ENCODE data around the gene SMYD2. TPM values are rescaled to one million over a fixed set of nuclear protein-coding genes. Genes with fewer than 3 reads are reported as not detected.

Gene SMYD2, protein sequence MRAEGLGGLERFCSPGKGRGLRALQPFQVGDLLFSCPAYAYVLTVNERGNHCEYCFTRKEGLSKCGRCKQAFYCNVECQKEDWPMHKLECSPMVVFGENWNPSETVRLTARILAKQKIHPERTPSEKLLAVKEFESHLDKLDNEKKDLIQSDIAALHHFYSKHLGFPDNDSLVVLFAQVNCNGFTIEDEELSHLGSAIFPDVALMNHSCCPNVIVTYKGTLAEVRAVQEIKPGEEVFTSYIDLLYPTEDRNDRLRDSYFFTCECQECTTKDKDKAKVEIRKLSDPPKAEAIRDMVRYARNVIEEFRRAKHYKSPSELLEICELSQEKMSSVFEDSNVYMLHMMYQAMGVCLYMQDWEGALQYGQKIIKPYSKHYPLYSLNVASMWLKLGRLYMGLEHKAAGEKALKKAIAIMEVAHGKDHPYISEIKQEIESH
- 10 to 100 TPM; 14.5 to 45.2 (median 24.1) TPM for total RNA-seq
- long read RNA-seq, partial matches to known transcripts = 2 of 6 reads
- long read RNA-seq, other reads (novel, unspliced or antisense) = 0 of 6 reads

DNA sequence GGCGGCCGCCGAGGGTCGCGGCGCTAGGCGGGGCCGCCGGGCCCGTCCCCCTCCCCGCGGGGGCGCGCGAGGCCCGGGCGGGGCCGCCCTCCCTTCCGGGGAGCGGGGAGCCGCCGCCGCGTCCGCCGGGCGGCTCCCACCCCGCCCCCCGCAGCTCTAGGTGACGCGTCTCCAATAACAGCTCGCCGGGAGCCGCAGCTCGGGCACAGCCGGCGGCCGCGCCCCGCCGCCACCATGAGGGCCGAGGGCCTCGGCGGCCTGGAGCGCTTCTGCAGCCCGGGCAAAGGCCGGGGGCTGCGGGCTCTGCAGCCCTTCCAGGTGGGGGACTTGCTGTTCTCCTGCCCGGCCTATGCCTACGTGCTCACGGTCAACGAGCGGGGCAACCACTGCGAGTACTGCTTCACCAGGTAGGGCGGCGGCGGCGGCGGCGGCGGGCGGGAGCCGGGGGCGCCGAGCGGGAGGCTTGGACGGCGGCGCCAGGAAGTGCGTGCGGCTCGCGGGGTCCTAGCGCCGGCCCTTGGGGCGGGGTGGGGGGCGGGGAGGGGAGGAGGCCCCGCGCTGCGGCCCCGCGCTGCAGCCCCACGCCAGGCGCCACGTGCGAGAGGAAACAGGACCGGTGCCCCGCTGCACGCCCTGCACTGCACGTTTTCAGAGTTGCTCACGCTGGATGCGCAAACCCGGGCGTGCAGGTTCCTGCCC, at the start of gene SMYD2:
SMYD2 (plus strand) TSS at position 139 of the 699 bp plus-strand sequence; CDS start at position 235, 96 bp downstream.
- intact Hi-C loops (cut with DNase I) = loop anchor here in 1 of 2 donors (5.0 kb wide), 1 partner anchor 46 kb away; no protein-coding TSS in a partner anchor
- Histone ChIP-seq H3K36me3 (no peaks in the 10 kb centered on the region), H3K4me3 (peak within 1 kb of the TSS; percentile 59 to 94 (median 82)), H3K27me3 (no peaks in the 10 kb centered on the region), H3K9me3 (no peaks in the 10 kb centered on the region), H3K4me1 (peaks cover 0 to 18% (median 2%) of the 10 kb centered on the region in 4 donors), H3K27ac (peak within 1 kb of the TSS; percentile 75 to 96 (median 90))
- peak; percentile 74 to 84 (median 80) for ATAC-seq
- TF ChIP-seq POLR2A (IDR thresholded peaks at IDR 0.05) = peak; percentile 86
- TF ChIP-seq, protein P1, sequence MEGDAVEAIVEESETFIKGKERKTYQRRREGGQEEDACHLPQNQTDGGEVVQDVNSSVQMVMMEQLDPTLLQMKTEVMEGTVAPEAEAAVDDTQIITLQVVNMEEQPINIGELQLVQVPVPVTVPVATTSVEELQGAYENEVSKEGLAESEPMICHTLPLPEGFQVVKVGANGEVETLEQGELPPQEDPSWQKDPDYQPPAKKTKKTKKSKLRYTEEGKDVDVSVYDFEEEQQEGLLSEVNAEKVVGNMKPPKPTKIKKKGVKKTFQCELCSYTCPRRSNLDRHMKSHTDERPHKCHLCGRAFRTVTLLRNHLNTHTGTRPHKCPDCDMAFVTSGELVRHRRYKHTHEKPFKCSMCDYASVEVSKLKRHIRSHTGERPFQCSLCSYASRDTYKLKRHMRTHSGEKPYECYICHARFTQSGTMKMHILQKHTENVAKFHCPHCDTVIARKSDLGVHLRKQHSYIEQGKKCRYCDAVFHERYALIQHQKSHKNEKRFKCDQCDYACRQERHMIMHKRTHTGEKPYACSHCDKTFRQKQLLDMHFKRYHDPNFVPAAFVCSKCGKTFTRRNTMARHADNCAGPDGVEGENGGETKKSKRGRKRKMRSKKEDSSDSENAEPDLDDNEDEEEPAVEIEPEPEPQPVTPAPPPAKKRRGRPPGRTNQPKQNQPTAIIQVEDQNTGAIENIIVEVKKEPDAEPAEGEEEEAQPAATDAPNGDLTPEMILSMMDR (IDR thresholded peaks at IDR 0.05) = peak in 1 of 4 donors; percentile 11
- no CpG with 5 or more reads among the region's 94 CpGs for WGBS (ENCODE audit: insufficient coverage, low coverage, low lambda C conversion rate, missing lambda C conversion rate)
- DNase-seq = peak; percentile 79 to 83 (median 83)

- 70% methylated on average over 9 of the region's 9 CpGs for WGBS (ENCODE audit: insufficient coverage, low coverage, low lambda C conversion rate, missing lambda C conversion rate)
- TF ChIP-seq, protein P1 (IDR thresholded peaks at IDR 0.05) = no peak
- no peak for TF ChIP-seq POLR2A (IDR thresholded peaks at IDR 0.05)
- Histone ChIP-seq H3K4me3 (no peak overlapping the region), H3K27me3 (no peaks in the 10 kb centered on the region), H3K36me3 (no peaks in the 10 kb centered on the region), H3K4me1 (no peaks in the 10 kb centered on the region), H3K9me3 (no peaks in the 10 kb centered on the region), H3K27ac (no peak overlapping the region)
- intact Hi-C loops (cut with DNase I) = no loop called here
- DNase-seq = no peak
- no peak for ATAC-seq
Observed at GRCh38 chr1:214233856-214234634, 46.9 kb upstream of the SMYD2 start.

DNA sequence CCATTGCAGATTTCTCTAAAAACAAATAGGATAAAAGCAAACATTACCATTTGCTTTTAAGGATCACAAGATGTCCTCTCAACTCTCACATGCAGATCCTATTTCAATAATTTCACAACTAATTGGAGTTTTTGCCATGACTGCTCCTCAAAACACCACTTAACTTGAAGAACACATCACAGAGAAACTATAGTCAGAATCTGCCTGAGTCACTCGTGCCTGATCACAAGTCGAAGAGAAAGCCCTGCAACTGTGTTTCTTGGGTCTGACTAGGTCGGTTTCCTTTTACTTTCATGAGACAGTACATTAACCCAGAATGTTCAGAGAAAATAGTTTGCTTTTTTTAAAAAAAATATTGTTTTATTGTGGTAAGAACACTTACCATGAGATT, 46.3 kb upstream of the SMYD2 start:
- Histone ChIP-seq H3K4me1 (no peaks in the 10 kb centered on the region), H3K4me3 (no peak overlapping the region), H3K27ac (no peak overlapping the region), H3K9me3 (no peaks in the 10 kb centered on the region), H3K27me3 (no peaks in the 10 kb centered on the region), H3K36me3 (no peaks in the 10 kb centered on the region)
- intact Hi-C loops (cut with DNase I) = no loop called here
- DNase-seq = no peak
- 66% methylated on average over 3 of the region's 3 CpGs for WGBS (ENCODE audit: insufficient coverage, low coverage, low lambda C conversion rate, missing lambda C conversion rate)
- ATAC-seq = no peak
- TF ChIP-seq POLR2A (IDR thresholded peaks at IDR 0.05) = no peak
- TF ChIP-seq, protein P1 (IDR thresholded peaks at IDR 0.05) = no peak

- Histone ChIP-seq H3K27me3 (no peaks in the 10 kb centered on the region), H3K4me3 (no peak overlapping the region), H3K36me3 (no peaks in the 10 kb centered on the region), H3K27ac (no peak overlapping the region), H3K4me1 (no peaks in the 10 kb centered on the region), H3K9me3 (no peaks in the 10 kb centered on the region)
- 50% methylated on average over 2 of the region's 2 CpGs for WGBS (ENCODE audit: insufficient coverage, low coverage, low lambda C conversion rate, missing lambda C conversion rate)
- ATAC-seq (no peak), DNase-seq (no peak)
- TF ChIP-seq POLR2A (IDR thresholded peaks at IDR 0.05) = no peak
- TF ChIP-seq, protein P1 (IDR thresholded peaks at IDR 0.05) = no peak
- intact Hi-C loops (cut with DNase I) = no loop called here
Observed at GRCh38 chr1:214236477-214236876, 44.5 kb upstream of the SMYD2 start.
